CMK (cell line): Measurements from ENCODE around the gene MRPL40.

Experiments used
- DNase-seq: peaks from one replicate; pipeline ENCODE4 v3.0.0-alpha.2; 2010; ENCODE audit warnings: low read depth

Gene MRPL40

DNA sequence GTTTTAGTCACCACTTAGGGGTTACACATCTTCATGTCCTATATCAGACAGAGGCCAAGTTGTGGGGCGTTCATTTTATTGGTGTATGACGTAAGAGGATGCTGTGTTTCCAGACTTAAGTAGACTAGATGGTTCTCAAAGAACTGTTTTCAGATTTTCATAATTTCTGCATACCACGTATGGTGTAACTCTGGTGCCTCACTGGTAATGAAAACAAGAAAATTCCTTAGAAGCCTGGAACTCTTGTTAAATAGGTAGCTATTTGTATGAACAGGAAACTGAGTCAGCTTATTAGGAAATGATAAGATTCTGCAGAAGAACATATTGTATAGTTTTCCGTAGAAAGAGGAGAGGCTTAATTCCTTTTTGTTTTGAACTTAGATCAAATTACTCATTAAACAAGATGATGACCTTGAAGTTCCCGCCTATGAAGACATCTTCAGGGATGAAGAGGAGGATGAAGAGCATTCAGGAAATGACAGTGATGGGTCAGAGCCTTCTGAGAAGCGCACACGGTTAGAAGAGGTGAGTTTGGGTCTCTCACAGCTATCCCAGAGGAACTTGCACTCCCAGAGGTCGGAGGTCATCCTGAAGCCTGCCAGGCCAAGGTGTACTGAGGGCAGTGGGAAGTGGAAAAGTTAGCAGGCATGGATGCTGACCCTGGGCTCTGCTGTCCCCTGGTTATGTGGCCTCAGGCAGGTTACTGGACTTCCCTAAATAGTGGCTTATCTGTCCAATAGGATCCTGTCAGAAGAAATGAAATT is 51.3 kb downstream of the MRPL40 start:
- no peak for DNase-seq
